MM.1S (cell line): Measurements from ENCODE around the gene CLNK.

Source experiments
- DNase-seq: peaks from one replicate; pipeline ENCODE4 v3.0.0-alpha.2; 2015
- H2AFZ ChIP-seq: fragments of 300-600 bp; sonication (generic); 2 replicates; pipeline ENCODE4 v1.6.0; 2016; ENCODE audit warnings: antibody characterized with exemption, low read length
- H3F3A ChIP-seq: fragments of 300-600 bp; sonication (generic); 2 replicates; pipeline ENCODE4 v1.6.1; 2016; ENCODE audit warnings: mild to moderate bottlenecking, antibody characterized with exemption, low read length, moderate library complexity, mixed read lengths; ENCODE audit not compliant: insufficient read depth
- H3K27ac ChIP-seq: fragments of 300-600 bp; sonication (generic); 2 replicates; pipeline ENCODE4 v1.5.1; 2016; ENCODE audit warnings: mild to moderate bottlenecking, low read length
- H3K27me3 ChIP-seq: fragments of 300-600 bp; sonication (generic); replicated peaks from 2 replicates; pipeline ENCODE4 v1.6.0; 2016; ENCODE audit warnings: low read length; ENCODE audit not compliant: insufficient read depth
- H3K36me3 ChIP-seq: fragments of 300-600 bp; sonication (generic); replicated peaks from 2 replicates; pipeline ENCODE4 v1.6.1; 2016; ENCODE audit warnings: mild to moderate bottlenecking, low read length, mixed read lengths; ENCODE audit not compliant: insufficient read depth
- H3K4me1 ChIP-seq: fragments of 300-600 bp; sonication (generic); 2 replicates; pipeline ENCODE4 v1.6.1; 2016; ENCODE audit warnings: low read length, mixed read lengths
- H3K4me2 ChIP-seq: fragments of 300-600 bp; sonication (generic); 2 replicates; pipeline ENCODE4 v1.6.0; 2016; ENCODE audit warnings: low read depth, low read length
- H3K4me3 ChIP-seq: fragments of 300-600 bp; sonication (generic); 2 replicates; pipeline ENCODE4 v1.5.1; 2016; ENCODE audit warnings: low read length, mixed read lengths
- H3K79me2 ChIP-seq: fragments of 300-600 bp; sonication (generic); 2 replicates; pipeline ENCODE4 v1.6.1; 2016; ENCODE audit warnings: mixed run types, low read length, mixed read lengths
- H3K9ac ChIP-seq: fragments of 300-600 bp; sonication (generic); 2 replicates; pipeline ENCODE4 v1.6.1; 2016; ENCODE audit warnings: low read length, mixed read lengths
- H3K9me2 ChIP-seq: fragments of 300-600 bp; sonication (generic); replicated peaks from 2 replicates; pipeline ENCODE4 v1.6.1; 2016; ENCODE audit warnings: mild to moderate bottlenecking, low read length, mixed read lengths; ENCODE audit not compliant: insufficient read depth
- H3K9me3 ChIP-seq: fragments of 300-600 bp; sonication (generic); replicated peaks from 2 replicates; pipeline ENCODE4 v1.6.1; 2016; ENCODE audit warnings: mild to moderate bottlenecking, low read length, mixed read lengths; ENCODE audit not compliant: insufficient read depth
- H4K20me1 ChIP-seq: fragments of 300-600 bp; sonication (generic); 2 replicates; pipeline ENCODE4 v1.6.1; 2016; ENCODE audit warnings: mild to moderate bottlenecking, low read length, moderate library complexity, mixed read lengths; ENCODE audit not compliant: insufficient read depth
- CTCF ChIP-seq: fragments of 300-600 bp; sonication (generic); IDR thresholded peaks from 2 replicates; pipeline ENCODE4 v1.5.1; 2016; ENCODE audit warnings: antibody characterized with exemption, low read length, mixed read lengths
- EZH2 ChIP-seq: fragments of 300-600 bp; sonication (generic); optimal IDR thresholded peaks from 2 replicates; pipeline ENCODE3; 2017; ENCODE audit warnings: low read depth, mild to moderate bottlenecking, antibody characterized with exemption, low read length, mixed read lengths
- EZH2phosphoT487 ChIP-seq: fragments of 300-600 bp; sonication (generic); IDR thresholded peaks from 2 replicates; pipeline ENCODE4 v1.6.1; 2018; ENCODE audit warnings: antibody characterized with exemption, low read length

CLNK gene

GRCh38 chr4:10456595-10457254, 227.8 kb downstream of the CLNK start:
- Histone ChIP-seq H3K27ac (no peak overlapping the region), H4K20me1 (no peaks in the 10 kb centered on the region), H3K4me2 (peak overlapping the region; percentile 83), H3K9ac (peak overlapping the region; percentile 27; the same call in 1 of the 2 replicates), H3K4me1 (no peaks in the 10 kb centered on the region), H3K79me2 (peaks cover 11% of the 10 kb centered on the region), H3K9me3 (no peaks in the 10 kb centered on the region), H3K27me3 (0 out of 2 replicates have a peak, but pooled peaks cover 5% of the 10 kb centered on the region), H3F3A (no peaks in the 10 kb centered on the region), H3K4me3 (peak overlapping the region; percentile 60), H3K9me2 (no peaks in the 10 kb centered on the region), H3K36me3 (0 out of 2 replicates have a peak, but pooled peaks cover 9% of the 10 kb centered on the region), H2AFZ (peak overlapping the region; percentile 66)
- no peak for TF ChIP-seq CTCF
- no peak for TF ChIP-seq EZH2
- TF ChIP-seq EZH2phosphoT487: no peak
- peak; percentile 50 for DNase-seq

- Histone ChIP-seq H3K4me3 (peak overlapping the region; percentile 54), H3K9me2 (no peaks in the 10 kb centered on the region), H2AFZ (peak overlapping the region; percentile 66), H3K9me3 (no peaks in the 10 kb centered on the region), H3F3A (no peaks in the 10 kb centered on the region), H3K79me2 (peaks cover 11% of the 10 kb centered on the region), H3K36me3 (0 out of 2 replicates have a peak, but pooled peaks cover 9% of the 10 kb centered on the region), H3K4me1 (no peaks in the 10 kb centered on the region), H4K20me1 (no peaks in the 10 kb centered on the region), H3K27me3 (0 out of 2 replicates have a peak, but pooled peaks cover 5% of the 10 kb centered on the region), H3K9ac (peak overlapping the region; percentile 27; the same call in 1 of the 2 replicates), H3K27ac (no peak overlapping the region), H3K4me2 (peak overlapping the region; percentile 83)
- TF ChIP-seq CTCF (no peak), EZH2 (no peak), EZH2phosphoT487 (no peak)
- DNase-seq: no peak
These were observed 228.3 kb downstream of the CLNK start for GRCh38 chr4:10456260-10456594.

GRCh38 chr4:10455133-10455532, 229.4 kb downstream of the CLNK start:
- Histone ChIP-seq H4K20me1 (no peaks in the 10 kb centered on the region), H3K27ac (no peak overlapping the region), H3K4me2 (no peak overlapping the region), H3K79me2 (peaks cover 11% of the 10 kb centered on the region), H3K9me2 (no peaks in the 10 kb centered on the region), H3K9ac (no peak overlapping the region), H2AFZ (no peak overlapping the region), H3K4me3 (no peak overlapping the region), H3F3A (no peaks in the 10 kb centered on the region), H3K4me1 (no peaks in the 10 kb centered on the region), H3K9me3 (no peaks in the 10 kb centered on the region), H3K36me3 (0 out of 2 replicates have a peak, but pooled peaks cover 9% of the 10 kb centered on the region), H3K27me3 (0 out of 2 replicates have a peak, but pooled peaks cover 5% of the 10 kb centered on the region)
- TF ChIP-seq CTCF: no peak
- no peak for TF ChIP-seq EZH2phosphoT487
- no peak for TF ChIP-seq EZH2
- no peak for DNase-seq
